ENCODE results near the gene TENM4.

GRCh38 chr11:79155237-79155636 is 285.6 kb downstream of the TENM4 start:
- TF ChIP-seq SP1 (IDR thresholded peaks at IDR 0.05): no peak
- TF ChIP-seq BHLHE40 (IDR thresholded peaks at IDR 0.05; ENCODE audit: borderline replicate concordance): no peak
- no peak for TF ChIP-seq SUZ12 (IDR thresholded peaks at IDR 0.05)
- TF ChIP-seq FOXA1 (IDR thresholded peaks at IDR 0.05): no peak
- TF ChIP-seq PKNOX1 (IDR thresholded peaks at IDR 0.05): no peak
- no peak for TF ChIP-seq ELF4 (IDR thresholded peaks at IDR 0.05)
- TF ChIP-seq TARDBP (IDR thresholded peaks at IDR 0.05): no peak
- TF ChIP-seq ARNT (IDR thresholded peaks at IDR 0.05): no peak
- TF ChIP-seq LEF1 (IDR thresholded peaks at IDR 0.05; ENCODE audit: borderline replicate concordance): no peak
- TF ChIP-seq NFRKB (IDR thresholded peaks at IDR 0.05): no peak
- no peak for TF ChIP-seq FOXM1 (IDR thresholded peaks at IDR 0.05; ENCODE audit: borderline replicate concordance)
- TF ChIP-seq CTBP1 (IDR thresholded peaks at IDR 0.05; ENCODE audit: borderline replicate concordance): no peak

Data from HEK293T (cell line).